Hypothalamus (tissue), 51 donors: Measurements from ENCODE around the gene ILF3.

Source experiments
- DNase-seq, 51 donors: peaks; one replicate each; lab custom pipeline; 2025; lab: John Stamatoyannopoulos, UW

ILF3 gene

GRCh38 chr19:10692673-10693264 is 38.6 kb downstream of the ILF3 start:
- DNase-seq = no peak

DNA sequence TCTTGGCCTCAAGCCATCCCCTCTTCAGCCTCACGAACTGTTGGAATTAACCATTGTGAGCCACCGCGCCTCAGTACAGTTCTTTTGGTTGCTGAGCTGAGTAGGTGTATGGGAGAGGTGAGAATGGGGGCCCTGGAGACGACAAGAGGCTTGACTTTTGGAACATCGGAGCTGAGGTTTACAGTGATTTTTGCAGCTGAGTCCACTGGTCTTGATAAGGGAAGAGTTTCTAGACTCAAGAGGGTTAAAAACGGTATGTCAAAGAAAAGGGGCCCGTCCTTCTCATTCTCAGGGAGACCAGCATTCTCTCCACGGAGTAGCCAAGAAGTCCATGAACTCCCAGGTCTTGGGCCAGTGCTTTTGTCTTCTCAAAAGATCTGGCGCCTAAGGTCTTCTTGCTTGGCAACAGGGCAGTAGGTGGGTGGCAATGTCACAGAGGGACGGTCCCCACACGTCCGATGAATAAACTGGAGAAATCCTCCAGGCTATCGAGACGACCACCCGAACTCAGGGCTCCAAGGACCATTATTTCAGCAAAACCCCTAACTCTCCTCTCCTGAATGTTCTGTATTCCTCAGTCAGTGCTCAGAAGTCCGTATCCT is 40.7 kb downstream of the ILF3 start:
- DNase-seq = no peak

DNA sequence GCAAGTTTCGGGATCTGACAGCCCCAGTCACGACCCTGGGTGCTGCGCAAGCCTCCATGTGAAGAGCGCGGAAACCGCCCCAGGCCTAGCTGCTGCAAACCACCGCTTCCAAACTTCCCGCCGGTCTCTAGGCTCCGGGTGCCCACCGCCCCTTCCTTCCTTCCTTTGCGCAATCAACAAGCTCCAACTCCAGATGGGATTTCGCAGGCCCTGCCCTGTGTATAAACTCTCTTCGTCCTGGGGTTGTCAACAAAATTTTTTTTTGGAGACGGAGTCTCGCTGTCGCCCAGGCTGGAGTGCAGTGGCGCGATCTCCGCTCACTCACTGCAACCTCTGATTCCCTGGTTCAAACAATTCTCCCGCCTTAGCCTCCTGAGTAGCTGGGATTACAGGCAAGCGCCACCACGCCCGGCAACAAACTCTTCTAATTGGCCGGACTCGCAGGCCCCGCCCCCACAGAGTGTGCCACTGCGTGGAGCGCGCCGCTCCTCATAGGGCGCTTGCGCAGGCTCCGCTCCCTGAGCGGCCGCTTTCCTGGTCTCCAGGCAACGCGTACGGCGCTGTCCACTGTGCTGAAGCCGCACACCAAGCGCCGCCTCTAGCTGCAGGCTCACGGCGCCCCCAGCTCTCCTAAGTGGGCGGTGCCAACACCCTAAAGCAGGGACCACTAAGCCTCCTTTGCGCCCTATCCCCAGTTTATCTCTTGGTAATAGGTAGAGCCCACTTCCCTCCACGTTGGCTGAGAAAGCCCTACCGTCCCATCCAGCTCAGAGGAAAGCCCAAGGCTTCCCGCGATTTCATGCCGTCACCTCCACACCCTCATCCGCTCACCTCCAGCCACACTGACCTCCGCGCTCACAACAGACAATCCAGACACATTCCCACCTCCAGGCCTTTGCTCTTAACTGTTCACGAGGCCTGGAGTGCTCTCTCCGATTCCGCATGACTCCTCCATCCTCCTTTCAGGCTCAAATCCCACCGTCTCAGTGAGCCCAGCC is 41.6 kb downstream of the ILF3 start:
- peak in 50 of 51 donors; percentile 19 to 91 (median 78) for DNase-seq

DNA sequence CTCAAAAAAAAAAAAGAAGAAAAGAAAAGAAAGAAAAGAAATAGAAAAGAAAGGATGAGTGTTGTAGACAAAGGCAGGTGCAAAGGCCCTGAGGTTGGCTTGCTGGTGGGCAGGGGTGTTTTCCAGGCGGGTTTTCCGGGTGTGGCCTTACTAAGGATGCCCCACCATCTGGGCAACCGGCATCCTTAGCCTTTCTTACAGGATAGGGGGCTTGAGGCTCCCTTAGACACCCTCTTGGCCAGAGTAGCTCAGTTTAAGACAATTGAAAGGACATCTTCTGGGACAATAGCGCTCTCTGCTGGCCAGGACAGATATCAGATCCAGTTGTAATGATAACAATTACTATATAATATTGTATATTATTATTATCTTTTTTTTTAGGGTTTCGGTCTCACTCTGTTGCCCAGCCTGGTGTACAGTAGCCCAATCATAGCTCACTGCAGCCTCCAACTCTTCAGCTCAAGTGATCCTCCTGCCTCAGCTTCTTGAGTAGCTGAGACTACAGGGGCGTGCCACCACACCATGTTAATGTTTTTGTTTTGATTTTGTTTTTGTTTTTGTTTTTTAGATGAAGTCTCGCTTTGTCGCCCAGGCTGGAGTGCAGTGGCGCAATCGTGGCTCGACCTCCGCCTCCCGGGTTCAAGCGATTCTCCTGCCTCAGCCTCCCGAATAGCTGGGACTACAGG is 45.6 kb downstream of the ILF3 start:
- DNase-seq = peak in 10 of 51 donors; percentile 8 to 52 (median 18)

- DNase-seq = peak in 8 of 51 donors; percentile 8 to 54 (median 22)
These were observed 47.9 kb downstream of the ILF3 start for GRCh38 chr19:10701955-10702525.

GRCh38 chr19:10706990-10707389 is 52.8 kb downstream of the ILF3 start:
- no peak for DNase-seq

- no peak for DNase-seq
These were observed 53.3 kb downstream of the ILF3 start for GRCh38 chr19:10707440-10707839.

DNA sequence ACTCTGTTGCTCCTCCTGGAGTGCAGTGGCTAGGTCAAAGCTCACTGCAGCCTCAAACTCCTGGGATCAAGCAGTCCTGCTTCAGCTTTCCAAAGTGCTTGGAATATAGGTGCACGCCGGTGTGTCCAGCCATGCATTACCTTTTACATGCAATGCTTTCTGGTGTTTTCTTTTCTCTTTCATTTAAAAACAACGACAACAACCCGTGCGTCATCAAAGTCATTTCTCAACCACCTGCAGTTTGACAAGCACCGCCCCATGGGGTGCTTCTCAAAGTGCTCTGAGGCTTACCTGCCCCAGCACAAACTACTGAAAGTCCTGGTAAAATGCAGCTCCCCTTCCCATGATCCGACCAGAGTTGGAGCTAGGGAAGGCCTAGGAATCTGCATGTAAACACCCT is 54.1 kb downstream of the ILF3 start:
- no peak for DNase-seq

- no peak for DNase-seq
These were observed 57.9 kb downstream of the ILF3 start for GRCh38 chr19:10712045-10712444.

- no peak for DNase-seq
These were observed 58.6 kb downstream of the ILF3 start for GRCh38 chr19:10712754-10713153.

- no peak for DNase-seq
These were observed 59.2 kb downstream of the ILF3 start for GRCh38 chr19:10713317-10713716.

DNA sequence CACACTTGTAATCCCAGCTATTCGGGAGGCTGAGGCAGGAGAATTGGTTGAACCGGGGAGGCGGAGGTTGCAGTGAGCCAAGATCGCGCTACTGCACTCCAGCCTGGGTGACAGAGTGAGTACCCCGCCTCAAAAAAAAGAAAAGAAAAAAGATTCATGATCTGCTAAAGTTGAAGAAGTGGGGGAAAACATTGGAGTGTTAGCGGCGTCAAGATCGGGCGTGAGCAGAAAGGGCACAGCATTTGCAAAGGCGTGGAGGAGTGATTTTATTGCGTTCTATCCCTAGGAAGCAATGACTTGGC is 62.9 kb downstream of the ILF3 start:
- no peak for DNase-seq

- peak; percentile 79 to 100 (median 99) for DNase-seq
These were observed 63.4 kb downstream of the ILF3 start, which contains the start of gene DNM2 for GRCh38 chr19:10717356-10718204. Gene DNM2 (plus strand): TSS chr19:10718079. CDS start chr19:10718243, 164 bp downstream.

DNA sequence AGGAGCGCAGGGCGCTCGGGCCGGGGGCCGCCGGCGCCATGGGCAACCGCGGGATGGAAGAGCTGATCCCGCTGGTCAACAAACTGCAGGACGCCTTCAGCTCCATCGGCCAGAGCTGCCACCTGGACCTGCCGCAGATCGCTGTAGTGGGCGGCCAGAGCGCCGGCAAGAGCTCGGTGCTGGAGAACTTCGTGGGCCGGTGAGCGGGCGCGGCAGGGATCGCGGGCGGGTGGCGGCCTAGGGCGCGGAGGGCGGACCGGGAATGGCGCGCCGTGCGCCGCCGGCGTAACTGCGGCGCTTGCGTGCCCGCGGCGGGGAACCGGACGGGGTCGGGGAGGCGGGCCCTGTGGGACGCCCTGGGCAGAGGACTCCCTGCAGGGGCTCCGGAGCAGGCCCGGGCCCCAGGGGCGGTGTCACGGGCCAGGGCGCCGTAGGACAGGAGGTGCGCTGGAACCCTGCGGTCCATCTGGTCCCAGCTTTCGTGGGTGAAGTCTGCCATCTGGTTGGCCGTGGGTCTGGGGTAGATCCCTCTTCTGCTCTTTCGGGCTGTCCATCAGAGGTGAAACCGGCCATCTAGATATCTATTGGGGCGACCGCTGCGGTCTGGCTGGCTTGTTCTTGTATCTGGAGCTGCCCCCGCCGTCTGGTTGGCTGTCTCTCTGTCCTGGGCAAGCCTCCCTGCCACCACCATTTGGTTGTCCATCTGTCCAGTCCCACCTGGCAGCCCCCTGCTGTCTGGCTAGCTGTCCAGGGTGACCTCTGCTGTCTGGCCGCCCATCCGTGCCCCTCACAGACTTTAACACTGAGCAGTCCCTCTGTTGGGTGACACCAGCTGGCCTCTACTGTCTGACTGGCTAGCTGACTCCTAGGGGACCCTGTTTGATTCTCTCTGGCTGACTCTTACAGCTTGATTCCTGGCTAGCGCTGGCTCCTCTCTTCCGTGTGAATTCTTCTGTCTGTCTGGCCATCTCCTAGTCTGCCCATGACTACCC is 64.4 kb downstream of the ILF3 start:
- peak in 17 of 51 donors; percentile 9 to 63 (median 51) for DNase-seq

GRCh38 chr19:10719466-10719961 is 65.4 kb downstream of the ILF3 start:
- peak in 1 of 51 donors; percentile 7 for DNase-seq

DNA sequence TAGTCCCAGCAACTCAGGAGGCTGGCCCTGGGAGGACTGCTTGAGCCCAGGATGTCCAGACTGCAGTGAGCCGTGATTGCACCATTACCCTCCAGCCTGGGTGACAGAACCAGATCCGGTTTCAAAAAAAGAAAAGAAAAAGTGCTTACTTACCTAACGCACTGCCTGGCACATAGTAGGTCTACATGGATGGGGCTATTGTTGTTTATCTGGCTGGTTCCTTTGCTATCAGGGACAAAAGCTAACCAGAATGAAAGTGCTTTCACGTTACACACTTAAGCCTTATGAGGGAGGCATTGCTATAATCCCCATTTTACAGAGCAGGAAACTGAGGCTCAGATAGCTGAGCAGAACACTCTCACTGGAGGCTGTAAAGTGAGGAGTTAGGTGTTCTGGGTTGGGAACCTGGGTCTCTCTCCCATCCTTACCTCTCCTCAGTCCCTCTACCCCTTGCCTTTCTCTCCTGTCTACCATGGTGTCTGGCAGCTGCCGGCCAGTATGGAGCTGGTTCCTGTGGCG is 66.5 kb downstream of the ILF3 start:
- DNase-seq = no peak

DNA sequence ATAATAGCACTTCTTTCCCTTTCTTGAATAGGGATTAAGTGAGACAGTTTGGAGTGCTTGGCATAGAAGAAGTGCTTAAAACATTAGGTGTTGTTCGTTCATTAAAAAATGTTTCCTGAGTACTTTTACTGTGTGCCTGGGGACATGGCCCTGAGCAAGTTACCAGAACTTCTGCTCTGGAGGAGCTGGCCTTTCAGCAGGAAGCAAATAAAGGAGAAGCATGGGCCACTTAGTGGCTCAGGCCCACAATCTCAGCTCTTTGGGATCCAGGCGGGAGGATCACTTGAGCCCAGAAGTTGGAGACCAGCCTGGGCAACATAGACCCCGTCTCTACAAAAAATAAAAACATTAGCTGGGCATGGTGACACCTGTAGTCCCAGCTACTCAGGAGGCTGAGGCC is 69.4 kb downstream of the ILF3 start:
- DNase-seq = no peak

DNA sequence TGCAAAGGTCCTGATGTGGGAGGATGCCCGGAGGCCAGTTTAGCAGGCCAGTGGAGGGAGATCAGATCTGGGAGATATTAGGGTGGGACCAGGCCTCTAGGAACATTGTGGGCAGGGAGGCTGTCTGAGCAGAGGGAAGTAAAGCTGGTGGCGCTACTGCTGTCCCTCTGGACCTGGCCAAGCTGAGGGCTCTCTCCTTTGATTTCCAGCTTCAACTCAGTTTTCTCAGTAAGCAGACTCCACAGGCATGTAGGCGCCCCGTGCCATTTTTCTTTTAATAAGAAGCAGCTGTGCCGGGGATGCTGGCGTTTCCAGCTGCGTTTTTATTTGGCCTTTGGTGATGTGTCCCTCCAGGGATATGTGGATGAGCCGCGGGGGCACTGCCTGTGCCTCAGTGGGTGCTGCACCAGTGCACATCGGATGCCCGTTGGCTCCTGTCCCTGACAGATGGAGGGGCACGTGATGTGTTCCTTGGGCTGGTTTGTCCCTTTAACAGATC is 70.5 kb downstream of the ILF3 start:
- peak in 13 of 51 donors; percentile 11 to 52 (median 16) for DNase-seq
